Nephron progenitor cell (in vitro differentiated cells): ENCODE data around the gene TIGD3.
A peak's percentile ranks its signal among the peaks of the same experiment; 100 is the strongest.

Experiments
- DNase-seq: peaks from one replicate; pipeline ENCODE4 v3.0.0; 2021
- H3K27ac Mint-ChIP-seq: 2 replicates; pipeline ENCODE4 v1.8.0; 2021; ENCODE audit warnings: mild to moderate bottlenecking, moderate library complexity, mixed read lengths
- H3K27me3 Mint-ChIP-seq: 2 replicates; pipeline ENCODE4 v1.8.0; 2021; ENCODE audit warnings: mild to moderate bottlenecking, low read depth, mixed read lengths; ENCODE audit not compliant: poor library complexity
- H3K36me3 Mint-ChIP-seq: 2 replicates; pipeline ENCODE4 v1.8.0; 2021; ENCODE audit warnings: low read depth, mixed read lengths
- H3K4me1 Mint-ChIP-seq: 2 replicates; pipeline ENCODE4 v1.8.0; 2021; ENCODE audit warnings: mixed read lengths
- H3K4me3 Mint-ChIP-seq: 2 replicates; pipeline ENCODE4 v1.8.0; 2021; ENCODE audit warnings: mild to moderate bottlenecking, moderate library complexity, mixed read lengths
- H3K9me3 Mint-ChIP-seq: 2 replicates; pipeline ENCODE4 v1.8.0; 2021; ENCODE audit warnings: mild to moderate bottlenecking, moderate library complexity, mixed read lengths
- TF ChIP-seq, protein P1 (sequence below): fragments of 200-600 bp; sonication (generic); IDR thresholded peaks from 2 replicates; pipeline ENCODE4 v1.5.0; 2021; ENCODE audit warnings: antibody characterized with exemption

The TIGD3 gene

DNA sequence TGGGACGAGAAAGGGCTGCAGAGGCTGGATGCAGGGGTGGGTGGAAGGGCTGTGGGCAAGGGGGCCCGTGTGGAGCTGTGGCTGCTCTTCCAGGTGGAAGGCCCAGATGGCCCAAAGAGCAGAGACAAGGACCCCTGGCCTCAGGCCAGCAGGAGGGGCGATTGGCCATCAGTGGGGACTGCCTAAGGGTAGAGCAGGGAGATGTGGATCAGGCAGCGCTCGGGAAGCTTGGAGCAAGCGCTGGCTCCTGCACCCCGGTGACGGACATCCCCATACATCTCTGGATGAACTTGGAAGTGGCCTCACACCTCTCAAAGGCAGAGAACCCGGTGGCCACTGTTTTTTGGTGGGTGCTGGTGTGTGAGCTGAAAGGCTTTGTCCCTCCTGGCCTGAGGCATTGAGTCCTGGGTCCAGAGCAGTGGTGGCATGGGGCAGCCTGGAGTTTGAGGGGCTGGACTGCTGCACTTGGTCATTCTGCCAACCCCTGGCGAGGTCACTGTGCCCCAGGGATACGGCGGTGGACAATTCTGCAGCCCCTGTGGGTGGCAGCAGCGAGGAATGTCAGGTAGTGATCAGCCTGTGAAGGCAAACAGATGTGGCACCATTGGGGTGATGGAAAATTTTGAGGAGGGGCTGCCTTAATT, 37.8 kb downstream of the TIGD3 start:
- Mint-ChIP-seq H3K27me3 (no peaks in the 10 kb centered on the region), H3K4me1 (peaks cover 51% of the 10 kb centered on the region), H3K9me3 (no peaks in the 10 kb centered on the region), H3K27ac (peak overlapping the region; percentile 84), H3K36me3 (peaks cover 3% of the 10 kb centered on the region), H3K4me3 (no peak overlapping the region)
- DNase-seq: no peak
- TF ChIP-seq, protein P1, sequence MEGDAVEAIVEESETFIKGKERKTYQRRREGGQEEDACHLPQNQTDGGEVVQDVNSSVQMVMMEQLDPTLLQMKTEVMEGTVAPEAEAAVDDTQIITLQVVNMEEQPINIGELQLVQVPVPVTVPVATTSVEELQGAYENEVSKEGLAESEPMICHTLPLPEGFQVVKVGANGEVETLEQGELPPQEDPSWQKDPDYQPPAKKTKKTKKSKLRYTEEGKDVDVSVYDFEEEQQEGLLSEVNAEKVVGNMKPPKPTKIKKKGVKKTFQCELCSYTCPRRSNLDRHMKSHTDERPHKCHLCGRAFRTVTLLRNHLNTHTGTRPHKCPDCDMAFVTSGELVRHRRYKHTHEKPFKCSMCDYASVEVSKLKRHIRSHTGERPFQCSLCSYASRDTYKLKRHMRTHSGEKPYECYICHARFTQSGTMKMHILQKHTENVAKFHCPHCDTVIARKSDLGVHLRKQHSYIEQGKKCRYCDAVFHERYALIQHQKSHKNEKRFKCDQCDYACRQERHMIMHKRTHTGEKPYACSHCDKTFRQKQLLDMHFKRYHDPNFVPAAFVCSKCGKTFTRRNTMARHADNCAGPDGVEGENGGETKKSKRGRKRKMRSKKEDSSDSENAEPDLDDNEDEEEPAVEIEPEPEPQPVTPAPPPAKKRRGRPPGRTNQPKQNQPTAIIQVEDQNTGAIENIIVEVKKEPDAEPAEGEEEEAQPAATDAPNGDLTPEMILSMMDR: no peak

DNA sequence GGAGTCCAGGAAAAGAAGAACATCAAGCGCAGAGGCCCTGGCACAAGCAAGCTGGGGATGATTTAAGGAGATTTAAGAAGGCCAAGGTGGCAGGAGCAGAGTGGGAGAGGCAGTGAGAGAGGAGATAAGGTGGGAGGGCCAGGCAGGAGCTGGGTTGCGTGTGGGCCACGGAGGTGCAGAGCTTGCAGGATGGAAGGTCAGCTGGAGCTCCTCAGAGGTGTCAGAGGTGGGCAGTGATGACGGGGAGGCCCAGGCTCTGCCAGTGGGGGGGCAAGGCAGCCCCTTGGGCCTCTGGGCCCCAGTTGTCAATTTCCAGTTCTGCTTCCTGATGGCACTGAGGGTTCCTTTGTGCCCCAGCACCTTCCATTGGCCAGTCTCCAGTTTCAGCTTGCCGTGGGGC, 38.3 kb downstream of the TIGD3 start:
- TF ChIP-seq, protein P1: no peak
- peaks cover 54% of the 10 kb centered on the region for H3K4me1 Mint-ChIP-seq
- H3K27ac Mint-ChIP-seq: peak overlapping the region; percentile 84
- H3K36me3 Mint-ChIP-seq: peaks cover 6% of the 10 kb centered on the region
- H3K4me3 Mint-ChIP-seq: no peak overlapping the region
- H3K27me3 Mint-ChIP-seq: no peaks in the 10 kb centered on the region
- H3K9me3 Mint-ChIP-seq: no peaks in the 10 kb centered on the region
- DNase-seq: no peak

DNA sequence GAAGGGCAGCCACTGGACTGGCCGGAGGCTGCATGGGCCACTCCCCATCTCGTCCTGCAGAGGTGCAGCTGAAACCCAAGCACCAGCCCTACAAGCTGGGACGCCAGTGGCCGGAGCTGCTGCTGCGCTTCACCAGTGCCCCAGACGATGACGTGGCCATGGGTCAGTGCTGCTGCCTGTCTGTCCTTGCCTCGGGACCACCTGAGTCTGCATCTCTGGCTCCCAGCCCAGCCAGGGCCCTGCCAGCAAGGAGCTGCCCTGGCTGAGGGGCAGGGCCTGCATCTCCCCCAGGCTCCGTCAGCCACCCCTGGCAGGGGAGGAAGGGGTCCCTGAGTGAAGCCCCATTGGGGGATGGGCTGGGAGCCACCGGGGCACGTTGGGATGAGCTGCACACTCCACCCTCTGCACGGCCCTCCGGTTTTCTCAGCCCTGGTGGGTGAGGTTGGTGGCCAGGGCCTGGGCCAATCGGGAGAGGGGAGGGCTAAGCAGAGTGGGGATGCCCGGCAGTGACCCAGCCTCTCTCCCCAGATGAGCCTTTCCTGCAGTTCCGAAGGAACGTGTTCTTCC, 39.0 kb downstream of the TIGD3 start:
- H3K27me3 Mint-ChIP-seq: no peaks in the 10 kb centered on the region
- H3K4me3 Mint-ChIP-seq: no peak overlapping the region
- peaks cover 53% of the 10 kb centered on the region for H3K4me1 Mint-ChIP-seq

DNA sequence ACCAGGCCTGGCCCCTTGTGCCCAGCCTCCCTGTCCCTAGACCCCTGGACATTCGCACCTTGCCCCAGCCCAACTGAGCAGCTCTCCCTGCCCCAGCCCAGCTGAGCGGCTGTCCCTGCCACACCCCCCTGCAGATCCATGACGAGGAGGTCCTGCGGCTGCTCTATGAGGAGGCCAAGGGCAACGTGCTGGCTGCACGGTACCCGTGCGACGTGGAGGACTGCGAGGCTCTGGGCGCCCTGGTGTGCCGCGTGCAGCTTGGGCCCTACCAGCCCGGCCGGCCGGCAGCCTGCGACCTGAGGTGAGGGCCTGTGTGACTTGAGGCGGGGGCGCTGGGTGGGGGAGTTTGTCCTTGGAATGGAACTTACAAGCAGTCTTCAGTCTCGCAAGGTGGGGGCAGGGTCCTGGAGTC, 39.6 kb downstream of the TIGD3 start:
- H3K27me3 Mint-ChIP-seq: no peaks in the 10 kb centered on the region
- no peak overlapping the region for H3K4me3 Mint-ChIP-seq
- DNase-seq: no peak
- TF ChIP-seq, protein P1: no peak
- peaks cover 11% of the 10 kb centered on the region for H3K36me3 Mint-ChIP-seq
- peaks cover 50% of the 10 kb centered on the region for H3K4me1 Mint-ChIP-seq
- no peak overlapping the region for H3K27ac Mint-ChIP-seq
- no peaks in the 10 kb centered on the region for H3K9me3 Mint-ChIP-seq

More for the DNA sequence above, 39.0 kb downstream of the TIGD3 start:
- Mint-ChIP-seq H3K9me3 (no peaks in the 10 kb centered on the region), H3K27ac (no peak overlapping the region), H3K36me3 (peaks cover 10% of the 10 kb centered on the region)
- TF ChIP-seq, protein P1: no peak
- DNase-seq: no peak

DNA sequence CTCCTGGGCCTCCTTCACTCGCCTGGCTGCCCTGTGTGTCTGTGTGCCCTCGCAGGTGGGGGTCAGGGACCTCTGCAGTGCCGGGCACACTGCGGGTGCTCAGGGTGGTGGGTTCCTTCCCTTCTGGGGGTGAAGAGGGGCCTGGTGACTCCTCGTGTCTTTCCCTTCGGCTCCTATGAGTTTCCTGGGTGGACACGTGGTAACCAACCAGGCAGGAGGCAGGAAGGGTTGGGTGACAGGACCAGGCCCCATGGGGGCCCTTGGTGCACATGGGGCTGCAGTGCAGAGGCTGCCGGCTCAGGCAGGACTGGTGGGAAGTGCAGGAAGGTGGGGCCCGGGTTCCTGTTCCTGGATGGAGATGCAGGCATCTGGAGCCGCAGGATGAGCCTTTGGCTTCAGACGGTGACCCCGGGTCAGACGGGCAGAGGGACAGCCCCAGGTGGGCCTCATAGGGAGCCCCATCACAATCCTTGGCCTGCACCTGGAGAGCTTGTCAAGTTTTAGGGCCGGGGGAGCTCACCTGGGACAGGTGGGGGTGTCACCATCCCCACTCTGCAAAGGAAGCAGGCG, 41.5 kb downstream of the TIGD3 start:
- Mint-ChIP-seq H3K27me3 (no peaks in the 10 kb centered on the region), H3K27ac (no peak overlapping the region), H3K4me3 (no peak overlapping the region), H3K36me3 (peaks cover 11% of the 10 kb centered on the region), H3K4me1 (peaks cover 41% of the 10 kb centered on the region), H3K9me3 (no peaks in the 10 kb centered on the region)
- TF ChIP-seq, protein P1: no peak
- no peak for DNase-seq
